Progenitor cell of endocrine pancreas (in vitro differentiated cells): ENCODE data around the gene EIF5B. TPM values are rescaled to one million over a fixed set of nuclear protein-coding genes. Genes with fewer than 3 reads are reported as not detected.

Source experiments
- DNase-seq: peaks from one replicate; pipeline ENCODE4 v3.0.0; 2021; ENCODE audit warnings: low spot score; ENCODE audit not compliant: unreplicated experiment
- H3K27ac Mint-ChIP-seq: 2 replicates; pipeline ENCODE4 v1.8.0; 2021; ENCODE audit warnings: mild to moderate bottlenecking, moderate library complexity, mixed read lengths
- H3K27me3 Mint-ChIP-seq: 2 replicates; pipeline ENCODE4 v1.8.0; 2021; ENCODE audit warnings: mixed read lengths
- H3K36me3 Mint-ChIP-seq: 2 replicates; pipeline ENCODE4 v1.8.0; 2022; ENCODE audit warnings: mixed read lengths; ENCODE audit not compliant: insufficient read depth
- H3K4me1 Mint-ChIP-seq: 2 replicates; pipeline ENCODE4 v1.8.0; 2021; ENCODE audit warnings: low read depth, mixed read lengths
- H3K4me3 Mint-ChIP-seq: 2 replicates; pipeline ENCODE4 v1.8.0; 2021; ENCODE audit warnings: low read depth, mild to moderate bottlenecking, moderate library complexity, mixed read lengths
- H3K9me3 Mint-ChIP-seq: 2 replicates; pipeline ENCODE4 v1.8.0; 2021; ENCODE audit warnings: low read depth, mixed read lengths
- CTCF ChIP-seq: fragments of 200-600 bp; sonication (generic); IDR thresholded peaks from one replicate; pipeline ENCODE4 v1.5.0; 2021; ENCODE audit warnings: antibody characterized with exemption, mild to moderate bottlenecking; ENCODE audit not compliant: unreplicated experiment
- total RNA-seq: library from RNA; stranded (reverse); gene quantifications from 2 replicates; pipeline ENCODE4 v1.2.1, GENCODE V29; 2021

The EIF5B gene
- total RNA-seq, 1 donor from 2014 or later: 40.1 TPM

- Mint-ChIP-seq H3K27ac (no peak overlapping the region), H3K9me3 (peaks cover 13% of the 10 kb centered on the region), H3K27me3 (no peaks in the 10 kb centered on the region), H3K36me3 (peaks cover 45% of the 10 kb centered on the region), H3K4me3 (no peak overlapping the region), H3K4me1 (no peaks in the 10 kb centered on the region)
- no peak for DNase-seq
- TF ChIP-seq CTCF: no peak
These were observed 37.6 kb downstream of the EIF5B start for GRCh38 chr2:99374747-99375146.

GRCh38 chr2:99376254-99376864 lies 39.2 kb downstream of the EIF5B start:
- no peak overlapping the region for H3K27ac Mint-ChIP-seq
- H3K27me3 Mint-ChIP-seq: no peaks in the 10 kb centered on the region
- TF ChIP-seq CTCF: no peak
- H3K4me3 Mint-ChIP-seq: no peak overlapping the region
- H3K4me1 Mint-ChIP-seq: peaks cover 2% of the 10 kb centered on the region
- peaks cover 48% of the 10 kb centered on the region for H3K36me3 Mint-ChIP-seq
- H3K9me3 Mint-ChIP-seq: peaks cover 13% of the 10 kb centered on the region
- DNase-seq: no peak

- no peak overlapping the region for H3K4me3 Mint-ChIP-seq
- peaks cover 44% of the 10 kb centered on the region for H3K36me3 Mint-ChIP-seq
- no peak for TF ChIP-seq CTCF
- no peaks in the 10 kb centered on the region for H3K27me3 Mint-ChIP-seq
- no peak for DNase-seq
- peaks cover 9% of the 10 kb centered on the region for H3K4me1 Mint-ChIP-seq
- H3K27ac Mint-ChIP-seq: no peak overlapping the region
- H3K9me3 Mint-ChIP-seq: peaks cover 11% of the 10 kb centered on the region
These were observed 40.7 kb downstream of the EIF5B start for GRCh38 chr2:99377879-99378278.

GRCh38 chr2:99380376-99381010 lies 43.3 kb downstream of the EIF5B start:
- Mint-ChIP-seq H3K27me3 (no peaks in the 10 kb centered on the region), H3K36me3 (peaks cover 37% of the 10 kb centered on the region), H3K4me3 (no peak overlapping the region), H3K27ac (no peak overlapping the region), H3K4me1 (peaks cover 9% of the 10 kb centered on the region), H3K9me3 (no peaks in the 10 kb centered on the region)
- no peak for TF ChIP-seq CTCF
- no peak for DNase-seq

GRCh38 chr2:99382143-99382542 lies 45.0 kb downstream of the EIF5B start:
- DNase-seq: no peak
- H3K4me3 Mint-ChIP-seq: no peak overlapping the region
- peaks cover 9% of the 10 kb centered on the region for H3K4me1 Mint-ChIP-seq
- peak overlapping the region; percentile 54 for H3K27ac Mint-ChIP-seq
- no peaks in the 10 kb centered on the region for H3K9me3 Mint-ChIP-seq
- no peak for TF ChIP-seq CTCF
- H3K36me3 Mint-ChIP-seq: peaks cover 34% of the 10 kb centered on the region
- no peaks in the 10 kb centered on the region for H3K27me3 Mint-ChIP-seq
